NCI-H524 treated with DMSO at 0.1 percent for 48 hours (cell line): ENCODE measurements around the gene TEAD1.

Experiments used
- DNase-seq: peaks from one replicate; lab custom pipeline; 2025; lab: John Stamatoyannopoulos, UW

The TEAD1 gene

DNA sequence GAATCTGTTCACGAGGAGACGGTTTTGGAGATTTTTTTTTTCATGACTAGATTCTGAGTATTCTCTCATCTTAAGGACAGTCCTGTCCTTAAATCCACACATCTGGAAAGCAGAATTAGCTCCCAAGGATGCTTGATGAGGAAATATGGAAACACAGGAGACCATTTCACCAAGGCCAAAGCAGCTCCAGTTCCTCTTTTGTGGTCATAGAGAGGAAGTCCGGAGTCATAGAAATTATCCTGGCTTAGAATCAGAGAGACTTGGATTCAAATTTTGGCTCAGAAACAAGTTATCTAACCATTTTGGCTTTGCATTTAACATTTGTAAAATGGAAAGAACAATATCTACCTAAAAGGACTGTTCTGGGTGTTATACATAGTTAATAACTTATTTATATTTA, 7.3 kb upstream of the TEAD1 start:
- no peak for DNase-seq

DNA sequence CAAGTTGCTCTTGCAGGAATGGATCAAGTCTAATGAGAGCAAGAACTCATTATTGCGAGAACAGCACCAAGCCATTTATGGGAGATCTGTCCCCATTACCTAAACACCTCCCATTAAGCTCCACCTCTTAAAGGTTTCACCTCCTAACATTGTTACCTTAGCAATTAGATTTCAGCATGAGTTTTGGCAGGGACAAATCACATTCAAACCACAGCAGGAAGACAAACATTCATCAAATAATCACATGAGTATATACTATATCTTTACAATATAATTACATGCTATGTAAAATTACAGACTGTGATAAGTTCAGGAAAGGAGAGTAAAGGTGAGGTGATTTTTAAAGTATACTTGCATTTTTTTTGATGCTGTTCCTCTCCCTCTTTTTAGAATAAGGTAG, 6.6 kb upstream of the TEAD1 start:
- DNase-seq = no peak

DNA sequence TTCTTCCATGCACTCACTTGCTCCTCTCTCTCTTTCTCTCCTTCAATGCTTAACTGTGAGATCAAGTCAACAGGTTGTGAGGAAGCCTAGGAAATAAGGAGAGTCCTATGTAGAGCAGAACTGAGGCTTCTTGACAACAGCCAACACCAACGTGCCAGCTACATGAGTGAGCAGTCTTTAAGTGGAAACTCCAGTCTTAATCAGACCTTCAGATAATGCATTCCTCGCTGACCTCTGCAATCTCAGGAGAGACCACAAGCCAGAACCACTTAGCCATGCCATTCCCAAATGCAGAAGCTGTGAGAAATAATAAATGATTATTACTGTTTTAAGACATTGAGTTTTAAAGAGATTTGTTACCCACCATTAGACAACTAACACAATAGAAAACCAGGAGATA, 6.1 kb upstream of the TEAD1 start:
- no peak for DNase-seq

DNA sequence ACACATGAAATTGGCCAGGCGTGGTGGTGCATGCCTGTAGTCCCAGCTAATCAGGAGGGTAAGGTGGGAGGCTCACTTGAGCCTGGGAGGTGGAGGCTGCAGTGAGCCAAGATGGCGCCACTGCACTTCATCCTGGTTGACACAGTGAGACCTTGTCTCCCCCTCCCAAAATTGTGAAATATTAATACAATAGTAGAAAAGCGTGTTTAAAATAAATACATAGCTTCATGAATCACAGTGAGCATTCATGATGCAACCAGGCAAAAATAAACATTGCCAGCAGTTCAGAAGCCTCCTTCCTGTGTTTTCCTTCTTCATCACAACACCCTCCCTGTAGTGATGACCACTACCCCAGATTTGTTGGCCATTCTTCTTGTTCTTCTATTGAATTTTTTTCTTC, 4.3 kb upstream of the TEAD1 start:
- DNase-seq = no peak

DNA sequence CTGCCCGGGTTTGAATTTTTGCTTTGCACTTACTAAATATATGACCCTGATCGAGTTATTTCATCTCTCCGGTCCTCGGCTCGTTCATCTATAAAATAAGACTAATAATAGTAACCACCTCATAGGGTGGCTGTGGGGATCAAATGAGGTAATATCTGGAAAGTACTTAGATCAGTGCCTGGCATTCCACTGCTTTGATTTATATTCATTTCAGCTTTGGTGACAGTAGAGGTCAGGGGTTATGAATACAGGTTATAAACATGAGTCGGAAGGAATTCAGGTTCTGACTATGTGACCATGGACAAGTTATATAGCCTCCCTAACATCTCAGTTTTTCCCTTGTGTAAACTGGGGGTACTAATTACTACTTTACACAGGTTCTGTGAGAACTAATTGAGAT, 2.9 kb upstream of the TEAD1 start:
- DNase-seq = no peak

DNA sequence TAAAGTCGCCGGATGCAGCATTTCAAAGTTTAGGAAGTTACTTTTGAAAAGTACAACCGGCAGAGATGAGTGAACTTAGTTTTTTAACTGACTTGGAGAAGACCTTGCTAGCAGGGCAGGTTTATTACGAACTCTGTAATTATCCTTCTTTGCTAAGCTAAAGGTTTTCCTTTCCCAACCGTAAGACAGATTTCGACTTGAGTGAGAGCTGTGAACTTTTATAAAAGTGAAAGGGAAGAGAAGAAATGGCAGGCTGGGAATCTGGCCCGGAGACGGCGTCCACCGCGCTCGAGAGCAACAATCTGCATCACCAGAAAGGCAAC, 659 bp upstream of the TEAD1 start:
- no peak for DNase-seq

DNA sequence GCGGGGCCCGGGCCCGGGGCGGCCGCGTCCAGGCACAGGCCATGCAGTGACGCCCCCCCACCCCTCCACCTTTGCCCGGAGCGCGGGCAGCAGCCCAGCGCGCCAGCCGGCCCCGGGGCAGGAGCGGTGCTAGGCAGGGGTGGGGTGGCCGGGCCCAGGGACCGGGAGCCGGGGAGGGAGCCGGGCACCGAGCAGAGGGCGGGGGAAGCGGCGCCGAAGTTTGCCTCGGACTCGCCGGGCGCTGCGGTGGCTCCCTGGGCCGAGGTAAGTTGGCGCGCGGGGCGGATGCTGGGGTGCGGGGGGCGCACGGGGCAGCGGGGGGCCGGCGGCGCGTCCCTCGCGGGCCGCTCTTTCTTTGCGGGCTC, 332 bp downstream of the TEAD1 start:
- no peak for DNase-seq

DNA sequence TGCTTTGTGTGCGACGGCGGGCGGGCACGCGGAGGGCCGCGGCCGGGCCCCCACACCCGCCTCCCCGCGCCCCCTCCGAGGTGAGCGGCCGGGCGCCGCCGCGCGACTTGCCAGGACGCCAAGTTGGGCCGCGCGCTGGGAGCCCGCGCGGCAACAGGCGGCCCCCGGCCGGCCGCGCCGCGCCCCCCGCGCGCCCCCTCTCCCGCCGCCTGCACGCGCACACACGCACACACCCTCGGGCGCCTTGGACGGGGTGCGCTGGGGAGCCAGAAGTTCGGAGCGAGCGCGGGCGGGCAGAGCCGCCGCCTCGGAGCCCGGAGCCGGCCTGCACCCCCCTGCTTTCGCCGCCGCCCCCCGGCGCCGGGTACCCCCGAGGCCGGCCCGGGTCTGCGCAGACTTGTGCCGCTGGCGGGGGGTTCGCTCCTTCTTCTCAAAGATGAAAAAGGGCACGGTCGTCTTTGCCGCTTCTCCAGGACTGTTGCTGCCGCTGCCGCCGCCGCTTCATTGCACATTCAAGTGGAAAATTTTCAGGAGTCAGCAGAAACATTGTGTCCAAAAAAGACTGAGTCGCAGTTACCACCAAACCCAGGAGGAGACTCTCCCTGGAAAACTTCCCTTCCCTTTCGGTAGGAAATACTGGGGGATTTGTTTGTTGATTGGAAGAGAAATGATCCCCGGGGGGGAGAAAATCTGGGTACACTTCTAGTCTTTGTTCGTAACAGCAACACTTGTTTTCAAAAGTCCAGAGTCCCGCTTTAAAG, 895 bp downstream of the TEAD1 start:
- no peak for DNase-seq

DNA sequence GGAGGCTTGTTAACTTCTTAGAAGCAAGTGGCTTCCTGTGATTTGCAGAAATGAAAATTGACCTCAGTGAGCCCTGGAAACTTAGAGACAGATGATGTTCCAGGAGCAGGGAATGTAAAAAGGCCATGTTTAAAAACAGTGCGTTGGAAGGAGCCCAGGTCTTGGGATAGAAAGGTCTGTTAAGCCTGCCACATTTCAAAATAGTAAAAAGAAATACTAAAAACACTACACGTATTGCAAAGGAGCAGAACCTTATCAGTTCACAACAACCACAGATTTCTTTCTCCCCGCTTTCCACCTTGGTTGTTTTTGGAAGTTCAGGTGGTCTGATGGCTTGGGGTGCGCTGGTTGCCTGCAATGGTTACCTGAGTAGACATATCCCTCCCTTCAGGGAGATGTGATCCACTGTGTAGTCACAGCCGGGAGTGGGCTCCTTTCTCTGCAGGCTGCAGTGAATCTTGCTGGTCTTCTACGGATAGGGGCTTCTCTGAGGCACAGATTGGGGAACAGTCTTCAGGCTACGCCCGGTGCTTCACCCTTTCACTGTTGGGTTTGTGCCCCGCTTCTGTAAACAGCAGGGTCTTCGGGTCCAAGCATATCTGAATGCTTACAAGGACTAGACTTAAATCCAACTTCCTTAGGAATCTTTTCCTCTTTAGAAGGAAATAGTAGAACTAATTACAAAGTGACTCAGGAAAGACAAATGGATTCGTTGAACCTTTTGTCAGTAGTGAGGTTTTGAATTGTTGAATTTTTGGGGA, 1.9 kb downstream of the TEAD1 start:
- DNase-seq = no peak

DNA sequence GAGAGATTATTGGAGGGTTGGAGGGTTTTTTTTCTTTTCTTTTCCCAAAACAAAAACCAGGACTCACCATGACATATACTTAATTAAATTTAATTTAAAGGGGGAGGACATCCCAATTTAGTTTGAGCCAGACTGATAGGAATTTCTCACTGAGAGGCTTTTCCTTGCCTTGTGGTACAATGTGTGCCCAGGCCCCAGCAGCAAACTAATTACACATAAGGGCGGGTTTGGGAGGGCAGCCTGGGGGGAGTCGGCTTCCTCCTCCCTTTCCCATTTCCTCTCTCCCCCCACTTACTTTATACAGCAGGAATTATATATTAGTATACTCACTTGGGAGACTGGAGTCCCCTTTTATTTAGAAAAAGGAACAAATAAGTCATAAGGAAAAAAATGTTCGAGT, 2.9 kb downstream of the TEAD1 start:
- DNase-seq = no peak

DNA sequence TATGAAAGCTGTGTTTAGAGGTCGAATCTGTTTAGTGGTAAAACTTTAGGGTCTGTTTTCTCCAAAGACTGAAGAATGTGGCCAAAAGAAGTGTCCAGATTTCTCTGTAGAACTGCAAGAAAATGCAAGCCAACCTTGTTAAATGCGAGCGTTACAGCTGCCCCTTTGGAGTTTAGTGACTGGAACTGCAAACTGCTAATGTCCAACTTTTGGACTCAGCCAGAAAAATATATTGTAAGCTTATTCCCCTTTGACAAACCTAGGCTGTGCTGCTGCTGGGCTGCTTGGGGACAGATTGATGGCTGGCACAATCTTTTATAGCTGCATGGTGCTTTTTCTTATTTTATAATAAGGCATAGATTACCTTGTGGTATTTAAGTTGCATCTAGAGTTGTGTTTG, 3.9 kb downstream of the TEAD1 start:
- no peak for DNase-seq

DNA sequence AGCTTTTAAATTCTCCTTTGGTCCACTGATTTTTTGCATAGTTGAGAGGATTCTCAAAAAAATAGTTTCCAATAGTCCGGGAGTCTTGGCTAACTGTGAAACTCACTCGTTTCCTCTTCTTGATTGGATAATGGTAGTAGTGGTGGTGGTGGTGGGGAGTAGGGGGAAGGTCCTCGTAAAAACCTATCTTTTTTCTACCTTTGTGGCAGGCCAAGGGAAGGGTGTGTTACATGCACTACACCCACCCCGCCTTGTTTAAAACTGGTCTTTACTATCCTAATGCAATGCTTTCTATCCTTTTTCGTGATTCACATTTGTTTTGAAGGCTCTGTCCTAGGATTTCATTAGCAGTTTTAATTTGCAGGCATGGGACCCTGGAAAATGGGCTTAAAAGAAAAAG, 4.8 kb downstream of the TEAD1 start:
- no peak for DNase-seq

DNA sequence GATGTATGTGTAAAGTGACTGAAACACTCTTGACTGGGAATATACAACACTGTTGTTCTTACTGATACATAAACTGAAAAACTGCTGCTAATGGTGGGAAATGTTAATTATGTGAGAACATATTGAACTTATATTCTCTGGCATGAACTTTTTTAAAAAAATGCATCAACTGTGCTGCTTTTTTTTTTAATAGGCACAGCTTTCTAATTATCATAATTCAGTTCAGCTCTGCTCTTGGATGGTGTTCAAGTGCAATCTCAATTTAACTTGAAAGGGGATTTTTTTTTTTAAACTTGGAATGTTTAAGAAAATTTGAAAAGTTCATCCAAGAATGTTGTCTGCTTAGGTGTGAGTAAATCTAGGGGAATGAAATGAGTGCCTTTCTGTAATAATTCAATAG, 5.2 kb downstream of the TEAD1 start:
- DNase-seq = no peak

DNA sequence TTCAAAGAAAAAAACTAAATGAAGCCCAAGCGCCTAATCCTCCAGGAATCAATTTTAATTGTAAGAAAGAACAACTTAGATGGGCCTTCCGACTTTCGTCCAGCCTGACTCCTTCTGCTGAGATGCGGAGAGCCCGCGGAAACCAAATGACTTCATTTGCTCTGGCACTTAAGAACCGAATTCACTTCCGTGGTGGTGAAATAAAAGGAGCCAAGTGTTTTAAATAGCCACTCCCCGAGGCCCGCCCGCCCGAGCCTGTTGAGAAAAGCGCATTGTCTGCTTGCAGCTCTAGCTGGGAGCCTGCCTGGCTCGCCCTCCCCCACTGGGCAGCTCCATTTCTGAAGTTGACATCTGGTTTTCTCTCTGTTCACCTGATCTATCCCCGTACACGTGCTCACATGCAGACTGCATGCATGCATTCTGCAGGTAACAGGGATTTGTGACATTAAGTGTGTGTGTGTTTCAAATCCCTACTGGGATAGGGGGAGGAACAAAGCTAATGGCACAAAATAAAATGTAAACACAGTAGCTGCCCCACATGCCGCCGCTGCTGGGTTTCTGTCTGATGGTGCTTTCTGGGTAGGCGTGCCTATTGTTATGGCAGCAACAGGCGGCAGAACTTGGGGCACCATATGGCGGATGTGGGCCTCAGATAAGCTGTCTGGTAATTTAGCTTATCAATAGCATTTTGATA, 6.2 kb downstream of the TEAD1 start:
- peak; percentile 64 for DNase-seq

DNA sequence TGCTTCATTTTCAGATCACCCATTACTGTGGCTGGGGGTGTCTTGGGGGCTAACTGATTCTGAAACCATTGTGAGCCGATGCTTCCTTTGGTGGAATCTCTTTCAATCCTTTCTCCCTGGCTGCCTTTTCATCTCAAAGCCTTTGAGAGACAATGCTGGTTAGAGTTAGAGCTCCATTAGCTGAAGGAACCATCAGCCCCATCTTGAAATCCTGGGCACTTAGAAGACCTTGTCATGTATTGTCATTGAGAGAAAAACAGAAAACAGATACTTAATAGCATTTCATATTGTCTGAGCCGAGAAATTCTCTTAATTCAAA, 6.7 kb downstream of the TEAD1 start:
- DNase-seq = no peak

DNA sequence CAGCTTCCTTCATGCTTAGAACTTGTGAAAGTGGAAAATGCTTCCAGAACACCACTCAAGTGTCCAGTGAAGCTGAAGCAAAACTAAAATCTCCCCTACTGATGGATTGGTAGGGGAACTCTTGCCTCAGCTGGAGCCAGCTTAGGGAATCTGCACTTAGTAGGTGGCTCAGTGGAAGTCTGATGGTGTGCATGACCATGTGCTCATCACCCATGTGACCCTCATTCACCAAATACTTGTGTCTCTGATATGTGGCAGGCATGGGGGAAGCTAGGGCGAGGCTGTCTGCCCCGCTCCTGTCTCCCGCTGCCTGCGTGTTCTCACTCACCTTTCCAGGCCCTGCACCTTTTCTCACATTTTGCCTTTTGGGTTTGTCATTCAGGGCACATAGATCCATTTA, 7.2 kb downstream of the TEAD1 start:
- no peak for DNase-seq

DNA sequence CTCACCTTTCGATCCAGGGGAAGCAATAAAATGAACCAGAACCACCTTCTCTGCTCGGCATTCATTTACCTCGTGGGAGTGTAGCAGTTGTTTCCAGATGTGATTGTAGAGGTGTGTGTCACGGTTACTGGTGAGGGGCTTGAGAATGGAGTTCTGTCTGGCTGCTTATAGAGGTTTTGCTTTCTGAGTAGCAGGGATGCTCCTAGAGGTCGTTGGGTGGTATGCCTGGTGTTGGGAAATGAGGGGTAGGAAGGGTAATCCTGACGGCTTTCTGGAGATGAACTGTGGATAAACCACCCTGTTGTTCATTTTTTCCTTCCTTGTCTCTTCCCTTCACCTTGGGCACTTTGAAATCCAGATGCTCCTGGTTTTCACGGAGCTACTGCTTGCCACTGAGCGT, 8.1 kb downstream of the TEAD1 start:
- no peak for DNase-seq

DNA sequence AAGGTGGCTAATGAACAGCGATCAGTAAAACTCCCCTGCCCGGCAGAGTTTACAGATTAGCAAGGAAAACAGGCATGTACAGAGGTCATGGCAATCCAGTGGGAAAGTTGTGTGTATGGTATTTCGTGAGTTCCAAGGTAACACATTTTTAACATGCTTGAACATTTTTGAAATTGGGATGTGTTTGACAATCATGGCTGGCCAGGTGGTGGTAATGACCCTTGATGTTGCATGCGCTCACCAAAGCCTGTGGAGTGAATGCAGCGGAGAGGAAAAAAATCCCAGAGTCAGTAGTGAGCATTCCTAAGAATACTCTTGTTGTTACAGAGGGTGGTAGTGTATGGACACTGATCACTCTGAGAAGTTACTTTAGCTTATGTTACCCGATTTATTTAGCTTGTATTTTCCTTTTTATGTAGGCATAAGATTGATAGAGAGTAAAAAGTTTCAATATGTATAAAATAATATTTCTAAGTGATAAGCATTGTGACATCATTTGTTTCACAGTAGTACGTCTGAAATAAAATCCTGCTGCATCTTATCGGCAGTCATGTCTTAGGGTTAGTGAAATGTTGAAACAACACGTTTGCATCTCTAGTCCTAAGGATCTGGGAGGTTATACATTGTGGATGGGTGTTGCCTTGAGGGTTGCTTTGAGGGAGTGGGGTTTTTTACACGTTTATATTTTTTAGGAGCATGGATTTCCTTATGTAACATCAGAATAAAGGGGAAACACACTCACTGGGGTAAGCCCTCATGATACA, 8.7 kb downstream of the TEAD1 start:
- no peak for DNase-seq

DNA sequence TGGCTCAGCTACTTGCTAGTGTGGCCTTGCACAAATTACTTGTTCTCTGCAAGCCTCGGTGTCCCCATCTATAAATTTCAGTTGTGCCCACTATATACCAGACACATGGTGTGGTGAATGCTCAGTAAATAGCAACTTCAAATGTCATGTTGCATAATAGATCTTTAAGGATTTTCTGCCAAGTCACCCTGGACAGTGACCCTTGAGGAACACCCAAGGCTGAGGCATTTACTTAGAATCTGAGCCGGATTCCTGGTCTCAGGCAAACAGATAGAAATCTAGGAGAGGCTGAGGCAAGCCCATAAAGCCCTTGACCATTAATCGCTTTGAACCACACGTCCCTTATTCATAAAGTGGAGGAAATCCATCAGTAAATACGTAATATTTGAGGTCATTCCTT, 9.7 kb downstream of the TEAD1 start:
- DNase-seq = no peak

DNA sequence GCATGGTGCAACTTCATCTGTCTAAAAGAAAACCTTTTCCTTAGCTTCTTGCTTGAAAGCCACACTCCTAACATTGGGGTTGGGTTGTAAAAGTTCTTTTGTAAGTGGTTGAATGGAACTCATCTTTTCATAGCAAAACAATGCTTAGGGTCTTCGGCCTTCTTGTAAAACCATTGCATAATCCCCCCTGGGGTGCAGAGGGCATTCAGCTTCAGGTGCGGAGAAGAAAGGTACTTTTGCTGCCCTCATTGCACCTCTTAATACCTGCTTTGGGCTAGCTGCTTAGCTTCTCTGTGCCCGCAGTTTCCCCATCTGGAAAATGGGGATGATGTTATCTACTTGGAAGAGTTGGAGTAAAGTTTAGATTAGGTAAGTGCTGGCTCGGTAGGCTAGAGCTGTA, 10.1 kb downstream of the TEAD1 start:
- DNase-seq = no peak

DNA sequence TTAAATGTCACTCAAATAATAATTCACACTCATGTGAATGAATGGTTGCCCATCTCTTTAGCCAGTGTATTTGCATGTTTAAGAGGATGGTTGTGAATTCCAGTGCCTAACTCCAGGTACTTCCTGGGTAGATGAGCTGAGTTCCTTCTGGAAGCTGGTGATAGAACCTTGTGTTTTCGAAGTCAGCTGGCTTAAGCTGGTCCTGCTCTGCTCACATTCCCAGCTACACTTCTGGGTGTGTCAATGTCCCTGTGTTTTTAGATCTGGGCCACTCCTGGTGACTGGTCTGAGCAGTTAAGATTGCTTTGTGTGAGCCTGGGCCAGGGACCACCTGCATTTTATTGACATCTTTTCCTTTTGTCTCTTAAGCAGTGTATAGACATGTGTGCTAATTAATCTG, 10.6 kb downstream of the TEAD1 start:
- no peak for DNase-seq

DNA sequence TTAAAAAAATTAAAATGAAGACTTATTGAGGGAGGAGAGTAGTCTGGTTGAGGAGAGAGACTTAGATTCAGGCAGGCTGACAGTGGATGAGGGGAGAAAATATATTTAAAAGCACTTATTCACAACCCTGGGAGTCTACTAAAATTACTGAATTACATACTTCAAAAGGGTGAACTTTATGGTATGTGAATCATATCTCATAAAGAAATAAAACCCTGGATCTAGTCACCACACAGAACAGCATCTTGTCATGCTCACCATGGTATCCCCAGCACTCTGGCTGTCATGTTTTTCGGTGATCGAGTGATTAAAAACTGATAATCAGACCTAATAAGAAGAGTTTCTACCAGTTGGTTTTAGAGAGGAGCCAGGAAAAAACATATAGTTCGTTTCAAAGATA, 11.0 kb downstream of the TEAD1 start:
- no peak for DNase-seq
